CD4-positive, CD25-positive, alpha-beta regulatory T cell (primary cell): ENCODE data around the gene NXPH4. TPM values are rescaled to one million over a fixed set of nuclear protein-coding genes. Genes with fewer than 3 reads are reported as not detected.

Experiments used
- polyA plus RNA-seq, 4 donors: library from polyadenylated mRNA; unstranded; fragments of 300-500 nt; fragmentation: Illumina TruSeq; gene quantifications; one replicate each; pipeline ENCODE4 v1.2.3, GENCODE V29; 2021
- total RNA-seq: library from RNA; stranded (reverse); gene quantifications from one replicate; pipeline ENCODE4 v1.2.3, GENCODE V29; 2022

Gene NXPH4
- total and polyA plus RNA-seq, 5 donors from 2014 or later: 0.09 to 0.49 (median 0.29) TPM; not detected in 1

Other genes starting within 250 kb of the NXPH4 start
- gene ZBTB39, start 210.2 kb upstream of the NXPH4 start, total RNA-seq: 8.6 TPM
- gene ZBTB39, start 210.2 kb upstream of the NXPH4 start, polyA plus RNA-seq: 1 to 10 TPM; 1.5 to 1.8 (median 1.7) TPM
- not detected for gene TAC3, start 200.3 kb upstream of the NXPH4 start, total RNA-seq
- not detected for gene TAC3, start 200.3 kb upstream of the NXPH4 start, polyA plus RNA-seq
- gene MYO1A, start 166.7 kb upstream of the NXPH4 start, total RNA-seq: 0.32 TPM
- gene MYO1A, start 166.7 kb upstream of the NXPH4 start, polyA plus RNA-seq: under 1 TPM in 1 of 4 donors, not detected in 3; 0.38 TPM
- gene NEMP1, start 138.0 kb upstream of the NXPH4 start, total RNA-seq: 14.7 TPM
- 1 to 10 TPM; 3.1 to 7.1 (median 4.7) TPM for gene NEMP1, start 138.0 kb upstream of the NXPH4 start, polyA plus RNA-seq
- 7.5 TPM for gene NAB2, start 127.7 kb upstream of the NXPH4 start, total RNA-seq
- 1 to 10 TPM in 2 of 4 donors, under 1 TPM in 2; 0.31 to 1.2 (median 0.90) TPM for gene NAB2, start 127.7 kb upstream of the NXPH4 start, polyA plus RNA-seq
- 215 TPM for gene STAT6, start 105.4 kb upstream of the NXPH4 start, total RNA-seq
- gene STAT6, start 105.4 kb upstream of the NXPH4 start, polyA plus RNA-seq: 10 to 100 TPM; 69.2 to 81.6 (median 76.4) TPM
- 3.9 TPM for gene LRP1, start 88.3 kb upstream of the NXPH4 start, total RNA-seq
- gene LRP1, start 88.3 kb upstream of the NXPH4 start, polyA plus RNA-seq: under 1 TPM in 3 of 4 donors, not detected in 1; 0.13 to 0.24 (median 0.18) TPM
- not detected for gene LRP1-AS, start 69.2 kb upstream of the NXPH4 start, total RNA-seq
- not detected for gene LRP1-AS, start 69.2 kb upstream of the NXPH4 start, polyA plus RNA-seq
- gene SHMT2, start 12.9 kb downstream of the NXPH4 start, total RNA-seq: 108 TPM
- gene SHMT2, start 12.9 kb downstream of the NXPH4 start, polyA plus RNA-seq: 100 to 1,000 TPM; 214 to 300 (median 228) TPM
- 2.6 TPM for gene STAC3, start 34.4 kb downstream of the NXPH4 start, total RNA-seq
- under 1 TPM in 3 of 4 donors, not detected in 1; 0.10 to 0.52 (median 0.18) TPM for gene STAC3, start 34.4 kb downstream of the NXPH4 start, polyA plus RNA-seq
- 115 TPM for gene R3HDM2, start 214.2 kb downstream of the NXPH4 start, total RNA-seq
- 1 to 10 TPM; 6.0 to 8.6 (median 8.0) TPM for gene R3HDM2, start 214.2 kb downstream of the NXPH4 start, polyA plus RNA-seq
- not detected for gene INHBC, start 218.0 kb downstream of the NXPH4 start, total RNA-seq
- under 1 TPM in 1 of 4 donors, not detected in 3; 0.21 TPM for gene INHBC, start 218.0 kb downstream of the NXPH4 start, polyA plus RNA-seq
- gene INHBE, start 238.5 kb downstream of the NXPH4 start, total RNA-seq: not detected
- gene INHBE, start 238.5 kb downstream of the NXPH4 start, polyA plus RNA-seq: under 1 TPM in 1 of 4 donors, not detected in 3; 0.06 TPM
- gene GLI1, start 243.0 kb downstream of the NXPH4 start, total RNA-seq: 0.47 TPM
- gene GLI1, start 243.0 kb downstream of the NXPH4 start, polyA plus RNA-seq: under 1 TPM in 3 of 4 donors, not detected in 1; 0.07 to 0.23 (median 0.13) TPM